GM12892 (cell line): ENCODE measurements around the gene C4BPB.

Experiments used
- POLR2A ChIP-seq: IDR thresholded peaks from 2 replicates; pipeline ENCODE4 v1.6.1; 2011; ENCODE audit warnings: low read depth, low read length, control low read depth
- TAF1 ChIP-seq: IDR thresholded peaks from 2 replicates; pipeline ENCODE4 v1.6.1; 2011; ENCODE audit warnings: low read depth, mild to moderate bottlenecking, control low read depth, low read length, borderline replicate concordance

DNA sequence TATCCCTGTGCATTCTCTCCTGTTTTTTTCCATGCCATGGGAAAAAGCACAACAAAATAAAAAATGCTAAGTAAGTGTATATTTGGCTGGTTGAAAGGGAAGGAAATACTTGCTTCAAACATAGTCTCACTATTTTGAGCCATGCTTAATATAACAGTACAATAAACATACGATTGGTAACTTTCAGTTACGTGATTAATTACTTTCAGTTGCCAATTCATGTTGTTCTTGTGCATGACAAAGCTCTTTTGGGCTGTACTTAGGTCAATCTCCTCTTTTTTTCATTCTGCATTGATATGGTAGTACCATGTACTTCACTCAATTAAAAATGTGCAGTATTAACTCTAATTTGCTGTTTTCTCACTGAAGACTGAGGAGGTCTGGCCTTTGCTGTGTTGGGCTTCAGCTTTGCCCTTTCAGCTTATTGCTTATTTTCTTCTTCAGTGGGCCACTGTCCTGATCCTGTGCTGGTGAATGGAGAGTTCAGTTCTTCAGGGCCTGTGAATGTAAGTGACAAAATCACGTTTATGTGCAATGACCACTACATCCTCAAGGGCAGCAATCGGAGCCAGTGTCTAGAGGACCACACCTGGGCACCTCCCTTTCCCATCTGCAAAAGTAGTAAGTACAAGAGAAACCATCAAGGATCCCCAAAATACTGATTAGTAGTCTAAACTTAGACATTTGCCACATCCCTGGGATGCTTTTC is 2.7 kb downstream of the C4BPB start:
- TF ChIP-seq POLR2A (no peak), TAF1 (no peak)
